Caco-2 (cell line): ENCODE data around the gene HS6ST2. TPM values are rescaled to one million over a fixed set of nuclear protein-coding genes. Genes with fewer than 3 reads are reported as not detected.
A peak's percentile ranks its signal among the peaks of the same experiment; 100 is the strongest.

ENCODE experiments used
- BruUV-seq: library from RNA; stranded (reverse); fragments of 400-500 nt; replicated peaks from 2 replicates; lab custom pipeline; 2021; lab: Mats Ljungman, UMichigan
- CTCF ChIA-PET: fragments of 300-600 bp; sonication (Branson Sonifier 250); formaldehyde crosslinking; loops from one replicate; lab custom pipeline; 2022; ENCODE audit warnings: antibody characterized with exemption; lab: Charles Lee
- POLR2A ChIA-PET: fragments of 300-600 bp; sonication (Branson Sonifier 250); formaldehyde crosslinking; loops from one replicate; lab custom pipeline; 2022; ENCODE audit warnings: antibody characterized with exemption; lab: Charles Lee
- DNase-seq, 2 experiments: peaks; one replicate each; pipeline versions ENCODE4 v3.0.0 to v3.0.0-alpha.2; 2020 to 2022
- H3K27me3 ChIP-seq: replicated peaks from 2 replicates; pipeline ENCODE4 v1.6.0; 2011; ENCODE audit warnings: low read length; ENCODE audit not compliant: control insufficient read depth, insufficient read depth
- H3K36me3 ChIP-seq: 2 replicates; pipeline ENCODE4 v1.5.1; 2011; ENCODE audit warnings: low read length; ENCODE audit not compliant: control insufficient read depth, insufficient read depth
- H3K4me1 ChIP-seq: fragments of 250-450 bp; sonication (Bioruptor Pico); 2 replicates; pipeline ENCODE4 v1.5.1; 2020; ENCODE audit warnings: mild to moderate bottlenecking
- H3K4me3 ChIP-seq: 2 replicates; pipeline ENCODE4 v1.5.1; 2011; ENCODE audit warnings: low read depth, mild to moderate bottlenecking, control low read depth, low read length
- H3K9me3 ChIP-seq: fragments of 250-450 bp; sonication (Bioruptor Pico); 2 replicates; pipeline ENCODE4 v1.5.1; 2020; ENCODE audit warnings: mild to moderate bottlenecking, moderate library complexity
- H3K27ac Mint-ChIP-seq: one replicate; pipeline ENCODE4 v1.8.0; 2022; ENCODE audit warnings: mixed read lengths; ENCODE audit not compliant: unreplicated experiment
- H3K27me3 Mint-ChIP-seq: one replicate; pipeline ENCODE4 v1.8.0; 2022; ENCODE audit warnings: mixed read lengths; ENCODE audit not compliant: insufficient read depth, unreplicated experiment
- H3K36me3 Mint-ChIP-seq: one replicate; pipeline ENCODE4 v1.8.0; 2022; ENCODE audit warnings: mild to moderate bottlenecking, mixed read lengths; ENCODE audit not compliant: insufficient read depth, unreplicated experiment
- H3K4me1 Mint-ChIP-seq: one replicate; pipeline ENCODE4 v1.8.0; 2022; ENCODE audit warnings: low read depth, mixed read lengths; ENCODE audit not compliant: unreplicated experiment
- H3K4me3 Mint-ChIP-seq: one replicate; pipeline ENCODE4 v1.8.0; 2022; ENCODE audit warnings: mild to moderate bottlenecking, moderate library complexity, mixed read lengths; ENCODE audit not compliant: unreplicated experiment
- H3K9me3 Mint-ChIP-seq: one replicate; pipeline ENCODE4 v1.8.0; 2022; ENCODE audit warnings: mixed read lengths; ENCODE audit not compliant: unreplicated experiment
- intact Hi-C: fragments of 100-400 bp; cut with micrococcal nuclease; formaldehyde crosslinking; loops from one replicate; pipeline ENCODE4 v1.10.0; 2022; ENCODE audit not compliant: unreplicated experiment
- total RNA-seq: library from RNA; stranded (reverse); gene quantifications from 2 replicates; pipeline ENCODE4 v1.2.3, GENCODE V29; 2022
- TF ChIP-seq, protein P1 (sequence below), 2 experiments: fragments of 200-600 bp in 1 of 2; IDR thresholded peaks; 1 replicate in 1 of 2; 2 replicates in 1 of 2; pipeline versions ENCODE4 v1.5.1 to v1.8.0; 2011 to 2022; ENCODE audit warnings: antibody characterized with exemption in 1 of 2, control low read depth in 1 of 2, inconsistent platforms in 1 of 2, low read depth in 1 of 2, low read length in 1 of 2, mild to moderate bottlenecking in 1 of 2, moderate library complexity in 1 of 2; ENCODE audit not compliant: insufficient read depth in 1 of 2, severe bottlenecking in 1 of 2, unreplicated experiment in 1 of 2

The HS6ST2 gene
- total RNA-seq, 1 experiment from 2014 or later = 34.9 TPM

DNA sequence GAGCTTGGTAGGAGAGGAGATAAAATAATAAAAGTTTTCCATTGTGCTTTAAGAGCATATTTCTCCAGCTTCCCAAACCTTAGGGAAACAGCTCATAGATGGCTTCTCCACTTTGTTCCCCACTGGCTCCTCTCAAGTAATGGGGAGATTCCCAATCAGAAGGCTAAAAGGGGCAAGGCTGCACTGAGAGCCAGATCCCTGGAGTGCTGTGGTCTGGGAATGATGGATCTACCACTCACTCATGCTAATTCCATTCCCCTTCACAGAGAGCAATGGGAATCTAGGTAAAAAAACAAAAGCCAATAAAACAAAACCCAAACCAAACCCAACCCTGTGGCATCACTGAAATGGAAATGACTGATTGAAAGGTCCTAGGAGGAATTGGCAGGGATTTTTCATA is 249.9 kb downstream of the HS6ST2 start:
- peaks cover 6% of the 10 kb centered on the region for H3K36me3 Mint-ChIP-seq
- CTCF ChIA-PET = no interaction called here

DNA sequence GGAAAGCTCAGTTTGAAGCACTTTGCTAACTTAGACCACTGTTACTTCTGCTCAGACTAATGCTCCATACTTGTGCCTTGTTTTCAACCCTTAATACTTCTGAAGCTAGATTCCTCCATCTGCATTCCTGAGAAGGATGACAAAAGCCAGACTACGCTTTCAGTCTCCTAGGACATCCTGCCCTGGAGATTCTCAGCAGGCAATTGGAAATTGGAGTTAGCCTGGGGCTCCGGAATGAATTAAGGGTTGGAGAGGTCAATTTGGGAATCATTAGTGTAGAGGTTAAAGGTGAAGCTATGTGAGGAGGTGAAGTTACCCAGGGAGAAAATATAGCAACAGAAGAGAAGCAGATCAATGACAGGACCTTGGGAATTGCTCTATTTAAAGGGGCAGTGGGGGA is 253.7 kb downstream of the HS6ST2 start:
- POLR2A ChIA-PET = no interaction called here
- BruUV-seq = no TSS peak
- Histone ChIP-seq H3K4me3 (no peak overlapping the region), H3K9me3 (no peaks in the 10 kb centered on the region), H3K4me1 (no peaks in the 10 kb centered on the region), H3K27me3 (no peaks in the 10 kb centered on the region), H3K36me3 (no peaks in the 10 kb centered on the region)
- H3K9me3 Mint-ChIP-seq = no peaks in the 10 kb centered on the region
- CTCF ChIA-PET = no interaction called here
- H3K27me3 Mint-ChIP-seq = no peaks in the 10 kb centered on the region
- no peak for DNase-seq
- TF ChIP-seq, protein P1, sequence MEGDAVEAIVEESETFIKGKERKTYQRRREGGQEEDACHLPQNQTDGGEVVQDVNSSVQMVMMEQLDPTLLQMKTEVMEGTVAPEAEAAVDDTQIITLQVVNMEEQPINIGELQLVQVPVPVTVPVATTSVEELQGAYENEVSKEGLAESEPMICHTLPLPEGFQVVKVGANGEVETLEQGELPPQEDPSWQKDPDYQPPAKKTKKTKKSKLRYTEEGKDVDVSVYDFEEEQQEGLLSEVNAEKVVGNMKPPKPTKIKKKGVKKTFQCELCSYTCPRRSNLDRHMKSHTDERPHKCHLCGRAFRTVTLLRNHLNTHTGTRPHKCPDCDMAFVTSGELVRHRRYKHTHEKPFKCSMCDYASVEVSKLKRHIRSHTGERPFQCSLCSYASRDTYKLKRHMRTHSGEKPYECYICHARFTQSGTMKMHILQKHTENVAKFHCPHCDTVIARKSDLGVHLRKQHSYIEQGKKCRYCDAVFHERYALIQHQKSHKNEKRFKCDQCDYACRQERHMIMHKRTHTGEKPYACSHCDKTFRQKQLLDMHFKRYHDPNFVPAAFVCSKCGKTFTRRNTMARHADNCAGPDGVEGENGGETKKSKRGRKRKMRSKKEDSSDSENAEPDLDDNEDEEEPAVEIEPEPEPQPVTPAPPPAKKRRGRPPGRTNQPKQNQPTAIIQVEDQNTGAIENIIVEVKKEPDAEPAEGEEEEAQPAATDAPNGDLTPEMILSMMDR (IDR thresholded peaks at IDR 0.05; ENCODE audit: insufficient read depth in 1 of 2, low read depth in 1 of 2, low read length in 1 of 2, severe bottlenecking in 1 of 2, unreplicated experiment in 1 of 2) = no peak
- intact Hi-C loops = no loop called here
- H3K4me3 Mint-ChIP-seq = no peak overlapping the region
- peaks cover 6% of the 10 kb centered on the region for H3K4me1 Mint-ChIP-seq
- peaks cover 6% of the 10 kb centered on the region for H3K36me3 Mint-ChIP-seq
- H3K27ac Mint-ChIP-seq = peak overlapping the region; percentile 22

More for the DNA sequence above, 249.9 kb downstream of the HS6ST2 start:
- Mint-ChIP-seq H3K9me3 (no peaks in the 10 kb centered on the region), H3K4me1 (peaks cover 6% of the 10 kb centered on the region), H3K27me3 (no peaks in the 10 kb centered on the region), H3K27ac (no peak overlapping the region), H3K4me3 (no peak overlapping the region)
- H3K9me3 ChIP-seq = no peaks in the 10 kb centered on the region
- TF ChIP-seq, protein P1 (IDR thresholded peaks at IDR 0.05; ENCODE audit: insufficient read depth in 1 of 2, low read depth in 1 of 2, low read length in 1 of 2, severe bottlenecking in 1 of 2, unreplicated experiment in 1 of 2) = no peak
- no peaks in the 10 kb centered on the region for H3K4me1 ChIP-seq
- no peak for DNase-seq
- no peak overlapping the region for H3K4me3 ChIP-seq
- no peaks in the 10 kb centered on the region for H3K36me3 ChIP-seq
- BruUV-seq = no TSS peak
- no peaks in the 10 kb centered on the region for H3K27me3 ChIP-seq
- POLR2A ChIA-PET = no interaction called here
- intact Hi-C loops = no loop called here

DNA sequence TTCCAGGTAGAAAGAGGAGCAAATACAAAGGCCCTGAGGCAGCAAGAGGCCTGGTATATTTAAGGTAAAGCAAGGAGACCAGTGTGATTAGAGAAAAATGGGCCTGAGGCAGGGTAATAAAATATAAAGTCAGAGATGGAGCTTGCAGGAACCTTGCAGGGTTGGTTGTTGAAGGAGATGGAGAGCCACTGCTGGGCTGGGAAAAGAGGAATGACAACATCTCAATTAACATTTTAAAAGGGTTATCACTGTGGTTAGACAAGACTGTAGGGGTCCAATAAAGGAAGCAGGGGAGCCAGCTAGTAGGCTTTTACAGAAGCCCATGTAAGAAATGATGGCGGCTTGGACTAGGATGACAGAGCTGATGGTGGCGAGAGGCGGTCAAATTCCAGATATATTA is 264.0 kb downstream of the HS6ST2 start:
- H3K27me3 Mint-ChIP-seq = no peaks in the 10 kb centered on the region
- CTCF ChIA-PET = no interaction called here

More for the DNA sequence above, 264.0 kb downstream of the HS6ST2 start:
- DNase-seq = no peak
- Histone ChIP-seq H3K4me1 (no peaks in the 10 kb centered on the region), H3K9me3 (no peaks in the 10 kb centered on the region), H3K36me3 (no peaks in the 10 kb centered on the region), H3K27me3 (no peaks in the 10 kb centered on the region), H3K4me3 (no peak overlapping the region)
- H3K4me1 Mint-ChIP-seq = no peaks in the 10 kb centered on the region
- no peak overlapping the region for H3K4me3 Mint-ChIP-seq
- no peaks in the 10 kb centered on the region for H3K36me3 Mint-ChIP-seq
- POLR2A ChIA-PET = no interaction called here
- H3K27ac Mint-ChIP-seq = no peak overlapping the region
- TF ChIP-seq, protein P1 (IDR thresholded peaks at IDR 0.05; ENCODE audit: insufficient read depth in 1 of 2, low read depth in 1 of 2, low read length in 1 of 2, severe bottlenecking in 1 of 2, unreplicated experiment in 1 of 2) = no peak
- no TSS peak for BruUV-seq
- intact Hi-C loops = no loop called here
- H3K9me3 Mint-ChIP-seq = no peaks in the 10 kb centered on the region
